Astrocyte of the spinal cord (primary cell): Measurements from ENCODE around the gene TACSTD2.
"Not testable (repeated sequence)": the region's sequence is repeated elsewhere in the genome, so short reads cannot be mapped to it uniquely, and the experiment has no call there.

Experiments
- DNase-seq: peaks from one replicate; pipeline ENCODE4 v3.0.0; 2011; ENCODE audit warnings: low read depth, low spot score
- H3K4me3 ChIP-seq: 2 replicates; pipeline ENCODE4 v1.5.1; 2011; ENCODE audit warnings: low read depth, mild to moderate bottlenecking, low read length, moderate library complexity
- in situ Hi-C: cut with HindIII; loops from 2 replicates; pipeline ENCODE4 v1.10.0; 2017; ENCODE audit warnings: low sequenced_read_pairs
- TF ChIP-seq, protein P1 (sequence below): IDR thresholded peaks from 2 replicates; pipeline ENCODE4 v1.5.1; 2012; ENCODE audit warnings: low read depth, mild to moderate bottlenecking, low read length, inconsistent platforms

Gene TACSTD2

DNA sequence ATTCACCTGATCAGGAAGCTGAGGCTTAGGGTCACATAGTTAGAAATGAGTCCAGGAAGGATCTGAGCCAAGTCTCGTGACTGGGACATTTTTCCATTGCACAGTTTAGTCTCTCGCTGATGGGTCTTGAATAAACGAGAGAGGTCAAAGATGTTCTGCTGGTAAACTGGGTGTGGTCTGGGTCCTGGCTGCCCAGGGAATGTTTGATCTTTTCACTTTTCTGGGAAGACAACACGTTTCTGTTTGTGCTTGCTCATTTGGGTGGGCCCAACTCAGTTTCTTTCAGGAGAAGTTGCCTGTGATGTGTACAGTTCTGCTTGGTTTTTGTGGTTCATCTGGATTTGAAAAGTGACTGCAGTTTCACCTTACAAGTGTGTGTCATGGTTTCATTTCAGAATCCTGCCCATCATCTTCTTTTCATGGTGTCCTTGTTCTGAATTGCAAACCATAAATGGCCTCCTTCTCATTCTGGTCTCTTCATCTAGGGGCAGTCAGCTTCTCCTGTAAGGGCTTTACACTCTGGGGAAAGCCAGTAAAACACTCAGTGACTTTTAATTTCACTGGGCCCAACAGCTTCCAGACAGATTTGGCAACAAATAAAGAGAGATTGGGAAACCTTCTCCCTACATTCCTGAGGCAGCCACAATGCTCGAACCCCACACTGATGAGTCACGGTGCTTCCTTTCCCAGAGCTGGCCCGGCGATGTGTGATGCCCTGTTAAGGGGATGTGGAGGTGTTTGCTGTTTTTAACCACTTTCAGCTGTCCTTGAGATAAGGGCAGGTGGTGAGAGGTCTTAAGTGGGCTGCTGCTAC is 7.2 kb upstream of the TACSTD2 start:
- H3K4me3 ChIP-seq: no peak overlapping the region
- TF ChIP-seq, protein P1, sequence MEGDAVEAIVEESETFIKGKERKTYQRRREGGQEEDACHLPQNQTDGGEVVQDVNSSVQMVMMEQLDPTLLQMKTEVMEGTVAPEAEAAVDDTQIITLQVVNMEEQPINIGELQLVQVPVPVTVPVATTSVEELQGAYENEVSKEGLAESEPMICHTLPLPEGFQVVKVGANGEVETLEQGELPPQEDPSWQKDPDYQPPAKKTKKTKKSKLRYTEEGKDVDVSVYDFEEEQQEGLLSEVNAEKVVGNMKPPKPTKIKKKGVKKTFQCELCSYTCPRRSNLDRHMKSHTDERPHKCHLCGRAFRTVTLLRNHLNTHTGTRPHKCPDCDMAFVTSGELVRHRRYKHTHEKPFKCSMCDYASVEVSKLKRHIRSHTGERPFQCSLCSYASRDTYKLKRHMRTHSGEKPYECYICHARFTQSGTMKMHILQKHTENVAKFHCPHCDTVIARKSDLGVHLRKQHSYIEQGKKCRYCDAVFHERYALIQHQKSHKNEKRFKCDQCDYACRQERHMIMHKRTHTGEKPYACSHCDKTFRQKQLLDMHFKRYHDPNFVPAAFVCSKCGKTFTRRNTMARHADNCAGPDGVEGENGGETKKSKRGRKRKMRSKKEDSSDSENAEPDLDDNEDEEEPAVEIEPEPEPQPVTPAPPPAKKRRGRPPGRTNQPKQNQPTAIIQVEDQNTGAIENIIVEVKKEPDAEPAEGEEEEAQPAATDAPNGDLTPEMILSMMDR: no peak
- in situ Hi-C loops: no loop called here
- peak; percentile 94 for DNase-seq

GRCh38 chr1:58583496-58583895 is 6.4 kb upstream of the TACSTD2 start:
- in situ Hi-C loops: no loop called here

DNA sequence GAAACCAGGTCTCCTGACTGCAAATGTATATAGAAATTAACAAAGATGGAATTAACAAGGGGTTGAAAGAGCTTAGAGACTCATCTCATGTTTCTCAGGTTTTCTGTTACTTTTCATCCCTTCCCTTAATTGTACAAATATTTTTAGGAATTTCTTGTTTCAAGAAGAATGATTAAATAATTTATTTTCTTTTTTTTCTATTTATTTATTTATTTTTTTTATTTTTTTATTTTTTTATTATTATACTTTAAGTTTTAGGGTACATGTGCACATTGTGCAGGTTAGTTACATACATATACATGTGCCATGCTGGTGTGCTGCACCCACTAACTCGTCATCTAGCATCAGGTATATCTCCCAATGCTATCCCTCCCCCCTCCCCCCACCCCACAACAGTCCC is 5.1 kb upstream of the TACSTD2 start:
- in situ Hi-C loops, DNase-seq: not testable (repeated sequence)

More at GRCh38 chr1:58583496-58583895, 6.4 kb upstream of the TACSTD2 start:
- no peak for DNase-seq
- TF ChIP-seq, protein P1: no peak
- H3K4me3 ChIP-seq: no peak overlapping the region

GRCh38 chr1:58581641-58582040 is 4.6 kb upstream of the TACSTD2 start:
- no peak overlapping the region for H3K4me3 ChIP-seq
- TF ChIP-seq, protein P1: no peak
- no peak for DNase-seq
- in situ Hi-C loops: no loop called here

More for the DNA sequence above, 5.1 kb upstream of the TACSTD2 start:
- H3K4me3 ChIP-seq: not testable (repeated sequence)

DNA sequence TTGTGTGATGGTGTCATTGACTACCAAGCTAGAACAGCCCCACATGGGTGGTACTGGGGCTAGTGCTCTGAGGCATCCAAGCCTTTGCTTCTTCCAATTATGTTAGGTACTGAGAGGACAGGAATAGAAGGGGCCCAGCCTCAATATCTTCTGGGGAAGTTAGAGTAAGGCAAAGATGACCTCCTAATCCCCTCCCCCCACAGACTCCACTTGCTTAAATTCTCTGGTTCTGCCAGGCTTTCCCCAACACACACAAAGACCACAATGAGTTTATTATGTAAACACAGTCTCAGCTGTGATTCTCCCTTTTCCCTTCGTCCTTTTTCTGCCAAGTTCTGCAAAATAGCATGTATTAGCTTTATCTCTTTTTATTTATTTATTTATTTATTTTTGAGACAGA is 3.1 kb upstream of the TACSTD2 start:
- in situ Hi-C loops: no loop called here
- peak; percentile 23 for DNase-seq
- H3K4me3 ChIP-seq: no peak overlapping the region
- TF ChIP-seq, protein P1: no peak

- TF ChIP-seq, protein P1: no peak
- DNase-seq: no peak
- no peak overlapping the region for H3K4me3 ChIP-seq
- in situ Hi-C loops: no loop called here
These were observed 590 bp upstream of the TACSTD2 start for GRCh38 chr1:58577654-58578030.

DNA sequence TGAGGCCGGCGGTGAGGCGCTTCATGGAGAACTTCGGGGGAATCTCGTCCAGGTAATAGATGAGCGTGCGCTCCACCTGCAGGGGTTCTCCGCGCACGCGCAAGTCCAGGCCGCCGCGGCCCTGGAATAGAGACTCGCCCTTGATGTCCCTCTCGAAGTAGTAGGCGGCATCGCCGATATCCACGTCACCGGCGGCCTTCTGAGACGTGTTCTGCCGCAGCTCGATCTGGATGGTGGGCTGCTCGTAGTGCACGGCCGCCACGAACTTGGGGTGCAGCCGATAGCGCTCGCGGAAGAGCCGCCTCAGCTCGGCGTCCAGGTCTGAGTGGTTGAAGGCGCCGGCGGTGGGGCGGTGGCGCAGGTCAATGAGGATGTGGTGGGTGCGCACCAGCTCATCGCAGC is 726 bp downstream of the TACSTD2 start:
- in situ Hi-C loops: no loop called here
- DNase-seq: no peak
- TF ChIP-seq, protein P1: no peak
- peak overlapping the region; percentile 24 for H3K4me3 ChIP-seq
